SK-N-MC (cell line): ENCODE results near the gene CYB561D2.

Experiments used
- DNase-seq: peaks from one replicate; pipeline ENCODE4 v3.0.0-alpha.2; 2011; ENCODE audit warnings: low read depth, low spot score
- H3K27ac ChIP-seq: fragments of 200-600 bp; sonication (generic); 2 replicates; pipeline ENCODE4 v1.5.1; 2016; ENCODE audit warnings: mixed run types
- H3K36me3 ChIP-seq: fragments of 200-600 bp; sonication (generic); 2 replicates; pipeline ENCODE4 v1.6.1; 2017; ENCODE audit warnings: antibody characterized with exemption, low read length, mixed read lengths; ENCODE audit not compliant: insufficient read depth
- H3K4me3 ChIP-seq: fragments of 200-600 bp; sonication (generic); 2 replicates; pipeline ENCODE4 v1.5.1; 2016
- H3K9ac ChIP-seq: fragments of 200-600 bp; sonication (generic); 2 replicates; pipeline ENCODE4 v1.8.0; 2017; ENCODE audit warnings: mixed run types, mixed read lengths; ENCODE audit not compliant: insufficient read length
- H3K9me3 ChIP-seq: fragments of 200-600 bp; sonication (generic); 2 replicates; pipeline ENCODE4 v1.6.1; 2017; ENCODE audit warnings: low read depth, mild to moderate bottlenecking, antibody characterized with exemption, low read length, moderate library complexity, mixed read lengths
- EZH2 ChIP-seq: fragments of 200-600 bp; sonication (generic); IDR thresholded peaks from one replicate; pipeline ENCODE4 v1.6.1; 2017; ENCODE audit warnings: antibody characterized with exemption
- FOXP2 ChIP-seq: optimal IDR thresholded peaks from 2 replicates; pipeline ENCODE3; 2011; ENCODE audit warnings: mild to moderate bottlenecking, moderate library complexity; ENCODE audit not compliant: insufficient read depth; ENCODE audit errors: extremely low read length, control extremely low read depth
- POLR2AphosphoS5 ChIP-seq: IDR thresholded peaks from 2 replicates; pipeline ENCODE4 v1.6.1; 2012; ENCODE audit warnings: mild to moderate bottlenecking, low read depth, low read length, borderline replicate concordance

CYB561D2 gene

GRCh38 chr3:50364573-50365079 is 14.0 kb downstream of the CYB561D2 start:
- DNase-seq, result no peak
- H3K27ac ChIP-seq, result no peak overlapping the region
- H3K4me3 ChIP-seq, result 0 out of 2 replicates have a peak overlapping the region, but pooled peaks have one; percentile 15
- TF ChIP-seq EZH2 (no peak), FOXP2 (no peak), POLR2AphosphoS5 (no peak)
- no peak overlapping the region for H3K9ac ChIP-seq
- H3K9me3 ChIP-seq, result no peaks in the 10 kb centered on the region
- no peaks in the 10 kb centered on the region for H3K36me3 ChIP-seq

GRCh38 chr3:50365080-50365841 is 14.6 kb downstream of the CYB561D2 start:
- no peak for DNase-seq
- peak overlapping the region; percentile 68 for H3K4me3 ChIP-seq
- H3K27ac ChIP-seq, result no peak overlapping the region
- no peak overlapping the region for H3K9ac ChIP-seq
- no peaks in the 10 kb centered on the region for H3K36me3 ChIP-seq
- no peaks in the 10 kb centered on the region for H3K9me3 ChIP-seq
- TF ChIP-seq EZH2 (no peak), POLR2AphosphoS5 (no peak)

DNA sequence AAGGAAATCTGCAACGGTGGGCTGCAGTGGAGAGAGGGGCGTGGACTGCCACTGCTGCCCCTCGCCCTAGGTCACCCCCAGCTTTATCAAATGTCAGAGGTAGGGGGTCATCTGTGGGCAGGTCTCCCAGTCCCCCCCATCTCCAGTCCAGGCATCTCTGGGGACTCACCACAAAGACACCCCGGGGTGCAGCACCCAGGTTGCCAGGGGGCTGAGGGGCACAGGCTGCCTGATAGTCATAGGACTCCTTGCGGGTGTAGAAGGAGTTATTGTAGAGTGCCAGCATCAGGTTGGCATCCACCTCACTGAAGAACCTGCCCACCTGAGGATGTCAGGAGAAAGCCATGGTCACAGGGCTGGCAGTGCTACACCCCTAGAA is 15.2 kb downstream of the CYB561D2 start:
- no peak for DNase-seq
- no peak overlapping the region for H3K9ac ChIP-seq
- TF ChIP-seq EZH2, result no peak
- no peak for TF ChIP-seq FOXP2
- no peak for TF ChIP-seq POLR2AphosphoS5

DNA sequence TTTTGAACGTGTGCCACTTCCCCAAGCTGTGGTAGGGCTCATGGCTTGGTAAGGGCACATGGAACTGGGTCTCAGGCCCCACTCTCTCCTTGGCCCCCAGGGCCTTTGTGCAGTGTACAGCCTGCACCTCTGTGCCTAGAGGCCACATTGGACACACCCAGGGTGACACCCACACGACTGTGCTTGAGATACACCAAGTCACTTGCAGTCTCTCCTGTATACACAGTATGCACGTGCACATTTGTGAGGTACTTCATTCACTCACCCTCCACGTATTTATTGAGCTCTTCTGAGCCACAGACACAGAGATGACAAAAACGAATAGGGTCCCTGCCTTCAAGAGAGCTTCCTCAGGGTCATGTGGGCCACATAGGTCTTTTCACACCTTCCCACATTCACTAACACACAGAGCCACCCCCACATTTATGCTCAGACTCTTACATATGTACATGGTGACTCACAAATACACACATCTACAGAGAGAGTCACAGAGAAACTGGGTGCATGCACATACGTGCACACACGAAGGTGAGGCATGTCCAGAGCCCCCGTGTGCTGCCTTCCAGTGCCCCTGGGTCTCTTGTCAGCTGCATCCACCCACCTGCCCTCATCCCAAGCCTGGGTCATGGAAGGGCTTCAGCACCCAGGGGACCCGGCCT is 18.5 kb downstream of the CYB561D2 start:
- DNase-seq, result no peak
- no peaks in the 10 kb centered on the region for H3K9me3 ChIP-seq
- TF ChIP-seq POLR2AphosphoS5 (no peak), FOXP2 (no peak), EZH2 (no peak)
- no peaks in the 10 kb centered on the region for H3K36me3 ChIP-seq
- no peak overlapping the region for H3K4me3 ChIP-seq
- no peak overlapping the region for H3K27ac ChIP-seq
- H3K9ac ChIP-seq, result no peak overlapping the region

More for the DNA sequence above, 15.2 kb downstream of the CYB561D2 start:
- H3K9me3 ChIP-seq, result no peaks in the 10 kb centered on the region
- no peak overlapping the region for H3K27ac ChIP-seq
- H3K4me3 ChIP-seq, result no peak overlapping the region
- no peaks in the 10 kb centered on the region for H3K36me3 ChIP-seq

DNA sequence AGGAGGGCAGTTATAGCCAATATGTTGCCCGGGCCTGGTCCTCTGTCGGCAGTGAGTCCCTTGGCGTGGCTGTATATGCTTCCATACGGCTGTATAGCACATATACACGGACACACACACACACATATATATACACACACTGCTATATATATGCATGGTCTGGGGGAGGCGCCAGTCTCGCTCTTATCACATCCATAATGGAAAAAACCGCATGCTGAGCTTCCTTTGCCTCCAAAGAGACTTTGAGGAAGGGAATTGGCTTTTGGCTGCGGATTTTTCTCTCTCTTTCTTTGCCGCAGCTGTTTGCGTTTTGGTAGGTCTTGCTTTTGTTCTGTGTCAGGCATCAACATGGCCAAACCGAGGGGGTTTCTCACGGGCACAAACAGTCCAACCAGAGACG is 19.9 kb downstream of the CYB561D2 start:
- H3K9ac ChIP-seq, result no peak overlapping the region
- TF ChIP-seq FOXP2, result no peak
- no peak for TF ChIP-seq POLR2AphosphoS5
- TF ChIP-seq EZH2, result no peak
- peak; percentile 42 for DNase-seq

GRCh38 chr3:50371133-50371685 is 20.5 kb downstream of the CYB561D2 start:
- TF ChIP-seq POLR2AphosphoS5 (no peak), FOXP2 (no peak)
- no peak overlapping the region for H3K9ac ChIP-seq
- no peak overlapping the region for H3K4me3 ChIP-seq
- H3K9me3 ChIP-seq, result no peaks in the 10 kb centered on the region
- no peak for DNase-seq
- no peak overlapping the region; the same call in 1 of the 2 replicates for H3K27ac ChIP-seq
- no peaks in the 10 kb centered on the region for H3K36me3 ChIP-seq

More for the DNA sequence above, 19.9 kb downstream of the CYB561D2 start:
- Histone ChIP-seq H3K4me3 (no peak overlapping the region), H3K9me3 (no peaks in the 10 kb centered on the region), H3K36me3 (no peaks in the 10 kb centered on the region), H3K27ac (peak overlapping the region; percentile 54; the same call in 1 of the 2 replicates)

GRCh38 chr3:50372349-50372748 is 21.7 kb downstream of the CYB561D2 start:
- Histone ChIP-seq H3K27ac (no peak overlapping the region), H3K9ac (no peak overlapping the region), H3K4me3 (no peak overlapping the region), H3K36me3 (no peaks in the 10 kb centered on the region), H3K9me3 (no peaks in the 10 kb centered on the region)
- TF ChIP-seq EZH2, result no peak
- TF ChIP-seq FOXP2, result no peak
- no peak for TF ChIP-seq POLR2AphosphoS5
- DNase-seq, result no peak

DNA sequence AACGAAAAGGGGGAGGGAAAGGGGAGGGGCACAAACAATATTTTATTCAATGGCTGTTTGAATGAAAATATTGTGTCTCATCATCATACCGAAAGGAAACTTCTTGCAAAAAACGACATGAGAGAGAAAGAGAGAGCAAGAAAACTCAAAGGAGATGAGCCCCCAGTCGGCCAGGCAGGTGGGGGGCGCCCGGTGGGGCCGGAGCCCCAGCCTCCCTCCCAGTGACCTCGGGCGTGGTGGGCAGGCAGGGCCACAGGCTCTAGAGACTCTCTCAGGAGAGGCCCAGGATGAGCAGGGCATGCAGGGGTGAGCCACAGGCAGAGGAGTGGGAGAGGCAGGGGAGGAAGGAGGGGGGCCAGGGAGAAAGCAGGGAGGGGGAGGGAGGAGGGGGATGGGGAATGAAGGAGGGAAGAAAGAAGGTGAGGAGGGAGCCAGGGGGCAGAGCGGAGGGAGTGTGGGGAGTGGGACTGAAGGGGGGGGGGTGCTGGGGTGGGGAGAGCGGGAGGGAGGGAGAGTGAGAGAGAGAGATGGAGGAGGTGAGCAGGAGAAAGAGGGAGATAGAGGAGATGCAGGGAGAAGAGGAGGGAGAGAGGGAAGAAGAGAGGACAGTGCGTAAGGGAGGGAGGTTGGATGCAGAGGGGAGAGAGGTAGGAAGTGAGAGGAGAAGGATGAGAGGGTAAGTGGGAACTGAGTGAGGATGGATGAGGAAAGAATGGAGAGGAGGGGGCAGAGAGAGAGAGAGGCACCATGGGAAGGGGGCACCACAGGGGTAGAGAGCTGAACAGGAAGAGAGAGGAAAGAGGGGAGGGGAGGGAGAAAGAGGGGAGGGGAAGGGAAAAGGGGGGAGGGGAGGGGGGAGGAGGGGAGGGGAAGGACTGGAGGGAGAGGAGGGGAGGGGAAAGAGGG is 22.7 kb downstream of the CYB561D2 start:
- Histone ChIP-seq H3K36me3 (no peaks in the 10 kb centered on the region), H3K4me3 (no peak overlapping the region), H3K9ac (no peak overlapping the region), H3K9me3 (no peaks in the 10 kb centered on the region), H3K27ac (no peak overlapping the region)
- DNase-seq, result no peak
- no peak for TF ChIP-seq FOXP2
- TF ChIP-seq EZH2, result no peak
- no peak for TF ChIP-seq POLR2AphosphoS5
